HepG2 (cell line): ENCODE measurements around the gene HNRNPA1L2. TPM values are rescaled to one million over a fixed set of nuclear protein-coding genes. Genes with fewer than 3 reads are reported as not detected.

ENCODE experiments used
- ARNT ChIP-seq: fragments of 450-650 bp; IDR thresholded peaks from 2 replicates; pipeline ENCODE4 v1.6.1; 2017
- BRD4 ChIP-seq: sonication (generic); formaldehyde crosslinking; IDR thresholded peaks from 2 replicates; pipeline ENCODE4 v1.4.0; 2020; ENCODE audit warnings: missing genetic modification reagents
- DRAP1 ChIP-seq: IDR thresholded peaks from 2 replicates; pipeline ENCODE4 v1.6.1; 2016; ENCODE audit warnings: missing genetic modification reagents, missing compliant biosample characterization
- ELK4 ChIP-seq: sonication (generic); formaldehyde crosslinking; IDR thresholded peaks from 2 replicates; pipeline ENCODE4 v1.9.0; 2021; ENCODE audit warnings: missing genetic modification reagents, borderline replicate concordance
- GTF3A ChIP-seq: sonication (generic); formaldehyde crosslinking; conservative IDR thresholded peaks from 2 replicates; pipeline ENCODE4 v1.4.0; 2020; ENCODE audit warnings: mild to moderate bottlenecking, missing genetic modification reagents
- HCFC1 ChIP-seq: fragments of 150-350 bp; IDR thresholded peaks from 2 replicates; pipeline ENCODE4 v1.6.1; 2014; ENCODE audit warnings: low read depth, low read length
- IRF1 ChIP-seq: sonication (generic); formaldehyde crosslinking; IDR thresholded peaks from 2 replicates; pipeline ENCODE4 v1.4.0; 2020; ENCODE audit warnings: low read depth, mild to moderate bottlenecking, missing genetic modification reagents
- KDM1A ChIP-seq: IDR thresholded peaks from 2 replicates; pipeline ENCODE4 v1.6.1; 2016; ENCODE audit warnings: missing compliant biosample characterization
- KDM3A ChIP-seq: IDR thresholded peaks from 2 replicates; pipeline ENCODE4 v1.6.1; 2018; ENCODE audit warnings: low read depth, missing compliant biosample characterization
- KDM5B ChIP-seq: sonication (generic); formaldehyde crosslinking; IDR thresholded peaks from 2 replicates; pipeline ENCODE4 v1.4.0; 2020; ENCODE audit warnings: missing genetic modification reagents, mild to moderate bottlenecking, borderline replicate concordance
- KMT2B ChIP-seq: IDR thresholded peaks from 2 replicates; pipeline ENCODE4 v1.6.1; 2016; ENCODE audit warnings: missing genetic modification reagents, missing compliant biosample characterization
- MXI1 ChIP-seq: IDR thresholded peaks from 3 replicates; pipeline ENCODE4 v1.6.1; 2012; ENCODE audit warnings: low read depth, low read length, inconsistent platforms, borderline replicate concordance
- PBX3 ChIP-seq: sonication (generic); formaldehyde crosslinking; IDR thresholded peaks from 2 replicates; pipeline ENCODE4 v1.8.1; 2023; ENCODE audit warnings: missing genetic modification reagents, inconsistent platforms, borderline replicate concordance
- POLR2G ChIP-seq: fragments of 200-400 bp; formaldehyde crosslinking; IDR thresholded peaks from 2 replicates; pipeline ENCODE4 v1.6.1; 2018; ENCODE audit warnings: mild to moderate bottlenecking, low read depth, low read length, moderate library complexity
- SETDB1 ChIP-seq: sonication (generic); formaldehyde crosslinking; IDR thresholded peaks from 2 replicates; pipeline ENCODE4 v1.5.1; 2020; ENCODE audit warnings: missing genetic modification reagents, mild to moderate bottlenecking, borderline replicate concordance
- SYNCRIP ChIP-seq: fragments of 200-400 bp; formaldehyde crosslinking; IDR thresholded peaks from 2 replicates; pipeline ENCODE4 v1.6.1; 2018; ENCODE audit warnings: mild to moderate bottlenecking, low read depth, low read length; ENCODE audit not compliant: insufficient read depth
- YEATS4 ChIP-seq: sonication (generic); formaldehyde crosslinking; IDR thresholded peaks from 2 replicates; pipeline ENCODE4 v1.4.0; 2020; ENCODE audit warnings: missing genetic modification reagents, borderline replicate concordance
- ZFP36L2 ChIP-seq: sonication (generic); formaldehyde crosslinking; IDR thresholded peaks from 2 replicates; pipeline ENCODE4 v1.4.0; 2020; ENCODE audit warnings: missing genetic modification reagents
- ZFP82 ChIP-seq: sonication (generic); formaldehyde crosslinking; IDR thresholded peaks from 2 replicates; pipeline ENCODE4 v1.5.1; 2020; ENCODE audit warnings: mild to moderate bottlenecking, missing genetic modification reagents, borderline replicate concordance
- ZNF205 ChIP-seq: IDR thresholded peaks from 2 replicates; pipeline ENCODE4 v1.6.1; 2018; ENCODE audit warnings: missing biosample characterization, missing genetic modification reagents
- ZNF451 ChIP-seq: sonication (generic); formaldehyde crosslinking; IDR thresholded peaks from 2 replicates; pipeline ENCODE4 v1.5.0; 2020; ENCODE audit warnings: mild to moderate bottlenecking, missing genetic modification reagents
- ZNF496 ChIP-seq: sonication (generic); formaldehyde crosslinking; IDR thresholded peaks from 2 replicates; pipeline ENCODE4 v1.8.1; 2023; ENCODE audit warnings: mild to moderate bottlenecking, moderate library complexity, missing genetic modification reagents; ENCODE audit not compliant: insufficient replicate concordance
- ZNF510 ChIP-seq: sonication (generic); formaldehyde crosslinking; IDR thresholded peaks from 2 replicates; pipeline ENCODE4 v1.4.0; 2020; ENCODE audit warnings: low read depth, mild to moderate bottlenecking, missing genetic modification reagents
- ZNF543 ChIP-seq: sonication (generic); formaldehyde crosslinking; IDR thresholded peaks from 2 replicates; pipeline ENCODE4 v1.4.0; 2020; ENCODE audit warnings: mild to moderate bottlenecking, missing genetic modification reagents
- ZNF589 ChIP-seq: sonication (generic); formaldehyde crosslinking; conservative IDR thresholded peaks from 2 replicates; pipeline ENCODE4 v1.8.0; 2022; ENCODE audit warnings: mild to moderate bottlenecking, moderate library complexity, missing genetic modification reagents
- ZSCAN9 ChIP-seq: IDR thresholded peaks from 2 replicates; pipeline ENCODE4 v1.6.1; 2016; ENCODE audit warnings: borderline replicate concordance
- polyA plus RNA-seq, 8 experiments: library from polyadenylated mRNA; depleted of rRNA in 3 of 8; stranded (reverse) in 7 of 8; unstranded in 1 of 8; fragments of >200 nt; fragmentation: Illumina TruSeq in 4 of 8; extraction: Trizol in 4 of 8; gene quantifications; 2 replicates each; pipeline versions ENCODE4 v1.2.1 to v1.2.3, GENCODE V29; 2011 to 2016; ENCODE audit warnings: low read depth in 4 of 8, missing spikeins in 1 of 8, mixed read lengths in 1 of 8; ENCODE audit not compliant: insufficient read depth in 1 of 8
- total RNA-seq, 5 experiments: library from RNA; depleted of rRNA; stranded (reverse); fragments of >200 nt; fragmentation: Illumina TruSeq; extraction: Trizol; gene quantifications; 2 replicates each; pipeline ENCODE4 v1.2.3, GENCODE V29; 2016; ENCODE audit warnings: low read depth in 1 of 5

The HNRNPA1L2 gene
- total and polyA plus RNA-seq, 2 of the 13 experiments (the other 11 are each of a cell fraction or from before 2014, with no cell fraction given) = 3.6 to 7.1 TPM

DNA sequence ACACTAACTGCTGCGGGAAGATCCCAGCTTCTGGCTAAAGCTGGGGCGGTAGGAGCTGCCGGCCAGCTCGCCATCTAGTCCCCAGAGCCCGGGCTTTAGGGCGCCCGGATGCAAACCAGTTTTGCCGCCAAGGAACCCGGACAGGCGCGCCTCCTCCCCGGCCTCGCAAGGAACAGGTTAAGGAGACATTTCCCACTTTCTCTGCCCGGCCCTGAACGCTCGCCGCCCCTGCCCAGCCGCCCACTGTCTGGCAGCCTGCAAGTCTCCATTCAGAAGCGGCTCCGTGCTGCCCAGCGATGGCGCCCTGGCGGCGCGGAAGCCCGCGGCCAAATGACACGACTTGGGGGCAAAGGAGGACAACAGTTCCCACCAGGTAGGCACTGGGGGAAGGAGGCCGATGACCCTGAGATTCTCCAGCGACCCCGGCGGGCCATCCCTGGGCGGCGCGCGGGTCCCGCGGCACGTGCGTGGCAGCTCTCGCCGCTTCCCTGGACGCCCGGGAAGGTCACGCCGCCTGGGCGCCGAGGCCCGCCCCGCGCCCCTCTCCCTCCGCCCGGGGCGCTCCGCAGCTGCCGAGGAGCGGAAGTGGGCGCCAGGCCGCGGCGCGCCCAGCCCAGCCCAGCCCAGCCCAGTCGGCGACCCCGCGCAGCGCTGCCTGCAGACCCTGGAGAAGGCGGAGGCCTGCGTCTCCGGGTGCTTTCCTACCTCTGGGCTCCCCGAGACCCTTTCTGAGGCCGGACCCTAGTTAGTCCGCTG is 42.2 kb upstream of the HNRNPA1L2 start (continued):
- TF ChIP-seq ZNF451 (no peak), MXI1 (peak; percentile 51; the same call in 1 of the 3 replicates), KMT2B (CRISPR knock-in tag) (no peak), ZNF205 (no peak), SETDB1 (CRISPR knock-in tag) (no peak), ZFP36L2 (CRISPR knock-in tag) (no peak), DRAP1 (CRISPR knock-in tag) (no peak), POLR2G (peak; percentile 69), KDM1A (CRISPR knock-in tag) (no peak), YEATS4 (CRISPR knock-in tag) (peak; percentile 76), ZNF510 (CRISPR knock-in tag) (no peak), ZNF543 (CRISPR knock-in tag) (0 out of 2 replicates have a peak, but pooled peaks have one; percentile 32), BRD4 (CRISPR knock-in tag) (no peak), ELK4 (CRISPR knock-in tag) (no peak), ZNF589 (CRISPR knock-in tag) (no peak), SYNCRIP (no peak), ARNT (no peak), ZNF496 (no peak), ZFP82 (CRISPR knock-in tag) (no peak), GTF3A (CRISPR knock-in tag) (no peak), IRF1 (CRISPR knock-in tag) (no peak), HCFC1 (no peak), KDM5B (no peak; the same call in 1 of the 2 replicates), KDM3A (CRISPR knock-in tag) (no peak), ZSCAN9 (CRISPR knock-in tag) (no peak), PBX3 (CRISPR knock-in tag) (no peak)
